Activated CD4-positive, alpha-beta T cell treated with anti-CD3 and anti-CD28 coated beads, Interleukin-2, amount 10 ng/mL, durations not matched to agents 7 days and 5 days (primary cell): ENCODE measurements around the gene ITGB8. TPM values are rescaled to one million over a fixed set of nuclear protein-coding genes. Genes with fewer than 3 reads are reported as not detected.

Experiments used
- CTCF ChIA-PET: fragments of 350-600 bp; sonication (Branson Sonifier 250); formaldehyde crosslinking; loops from one replicate; lab custom pipeline; 2021; ENCODE audit warnings: antibody characterized with exemption; lab: Charles Lee
- POLR2A ChIA-PET: fragments of 350-600 bp; sonication (Branson Sonifier 250); formaldehyde crosslinking; loops from one replicate; lab custom pipeline; 2021; ENCODE audit warnings: antibody characterized with exemption; lab: Charles Lee
- DNase-seq: peaks from one replicate; pipeline ENCODE4 v3.0.0-alpha.2; 2020
- H3K27ac Mint-ChIP-seq: one replicate; pipeline ENCODE4 v1.8.0; 2021; ENCODE audit warnings: mild to moderate bottlenecking, moderate library complexity, mixed read lengths
- H3K27me3 Mint-ChIP-seq: one replicate; pipeline ENCODE4 v1.8.0; 2021; ENCODE audit warnings: mixed read lengths
- H3K36me3 Mint-ChIP-seq: one replicate; pipeline ENCODE4 v1.8.0; 2021; ENCODE audit warnings: low read depth, mixed read lengths
- H3K4me1 Mint-ChIP-seq: one replicate; pipeline ENCODE4 v1.8.0; 2021; ENCODE audit warnings: mixed read lengths
- H3K4me3 Mint-ChIP-seq: one replicate; pipeline ENCODE4 v1.8.0; 2021; ENCODE audit warnings: mild to moderate bottlenecking, moderate library complexity, mixed read lengths
- H3K9me3 Mint-ChIP-seq: one replicate; pipeline ENCODE4 v1.8.0; 2021; ENCODE audit warnings: mixed read lengths
- total RNA-seq, 2 experiments: library from RNA; stranded (reverse); gene quantifications; one replicate each; pipeline ENCODE4 v1.2.3, GENCODE V29; 2021

ITGB8 gene
- total RNA-seq, 2 experiments from 2014 or later, result not detected

DNA sequence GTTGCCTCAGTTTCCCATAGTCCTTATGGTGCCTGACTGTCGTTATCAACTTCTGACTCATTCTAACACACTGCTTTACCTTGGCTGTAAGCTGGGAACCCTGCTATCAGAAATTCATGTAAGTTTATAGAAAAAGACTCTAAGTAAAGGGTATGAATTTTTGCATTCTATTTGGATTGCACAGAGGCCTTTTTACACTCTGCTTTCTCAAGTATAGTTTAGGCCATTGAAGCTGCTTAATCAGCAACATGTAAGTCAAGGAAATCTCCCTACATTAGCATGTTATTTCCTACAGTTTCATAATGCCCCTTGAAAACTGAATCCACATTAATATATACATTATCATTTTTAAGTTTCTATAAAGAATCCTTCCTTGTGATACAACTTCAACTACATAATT, 17.1 kb upstream of the ITGB8 start:
- DNase-seq, result no peak
- no peak overlapping the region for H3K4me3 Mint-ChIP-seq
- H3K9me3 Mint-ChIP-seq, result no peaks in the 10 kb centered on the region
- CTCF ChIA-PET, result no interaction called here
- H3K4me1 Mint-ChIP-seq, result no peaks in the 10 kb centered on the region
- no peaks in the 10 kb centered on the region for H3K36me3 Mint-ChIP-seq
- H3K27ac Mint-ChIP-seq, result no peak overlapping the region
- POLR2A ChIA-PET, result no interaction called here
- peaks cover 2% of the 10 kb centered on the region for H3K27me3 Mint-ChIP-seq

GRCh38 chr7:20314198-20314597, 16.5 kb upstream of the ITGB8 start:
- Mint-ChIP-seq H3K9me3 (no peaks in the 10 kb centered on the region), H3K4me3 (no peak overlapping the region), H3K36me3 (no peaks in the 10 kb centered on the region), H3K4me1 (no peaks in the 10 kb centered on the region), H3K27me3 (peaks cover 3% of the 10 kb centered on the region), H3K27ac (no peak overlapping the region)
- no peak for DNase-seq
- ChIA-PET CTCF (no interaction called here), POLR2A (no interaction called here)

DNA sequence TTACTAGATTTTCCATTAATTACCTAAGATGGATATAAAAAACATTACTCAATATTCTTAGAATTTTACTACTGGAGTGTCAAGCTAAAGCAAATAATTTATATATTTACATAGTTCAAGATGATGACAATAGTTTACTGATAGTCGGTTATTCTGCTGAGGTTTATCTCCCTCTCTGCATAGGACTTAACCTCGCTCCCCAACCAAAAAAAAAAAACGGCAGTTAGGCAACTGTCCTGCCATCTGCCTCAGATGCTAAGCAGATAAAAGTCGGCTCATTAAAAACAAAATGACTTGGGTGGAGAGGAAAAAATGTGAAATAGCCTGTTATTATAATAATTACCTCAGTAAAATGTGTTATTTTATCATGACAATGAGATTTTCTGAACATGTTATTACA, 14.0 kb upstream of the ITGB8 start:
- no peaks in the 10 kb centered on the region for H3K4me1 Mint-ChIP-seq
- no peak overlapping the region for H3K27ac Mint-ChIP-seq
- H3K36me3 Mint-ChIP-seq, result no peaks in the 10 kb centered on the region
- ChIA-PET POLR2A (no interaction called here), CTCF (no interaction called here)
- no peak overlapping the region for H3K4me3 Mint-ChIP-seq
- no peak for DNase-seq
- H3K27me3 Mint-ChIP-seq, result peaks cover 3% of the 10 kb centered on the region
- no peaks in the 10 kb centered on the region for H3K9me3 Mint-ChIP-seq

DNA sequence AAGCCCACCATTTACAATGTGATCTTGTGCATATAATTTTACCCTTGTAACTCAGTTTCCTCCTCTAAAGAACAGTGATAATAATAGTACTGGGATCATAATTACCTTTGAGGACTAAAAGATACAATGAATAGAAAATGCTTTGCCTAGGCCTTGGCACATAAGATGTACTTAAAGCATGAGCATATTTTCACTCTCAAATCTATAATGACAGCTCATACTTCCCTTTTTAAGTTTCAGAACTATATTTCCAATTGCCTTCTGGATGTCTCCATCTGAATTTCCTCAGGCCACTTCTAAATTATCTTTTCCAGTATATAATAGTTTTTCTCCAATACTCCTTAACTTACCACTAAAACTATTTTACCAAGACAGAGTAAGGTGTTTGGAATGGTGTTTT, 13.3 kb upstream of the ITGB8 start:
- ChIA-PET CTCF (no interaction called here), POLR2A (no interaction called here)
- H3K36me3 Mint-ChIP-seq, result no peaks in the 10 kb centered on the region
- H3K27me3 Mint-ChIP-seq, result peaks cover 3% of the 10 kb centered on the region
- H3K27ac Mint-ChIP-seq, result no peak overlapping the region
- no peaks in the 10 kb centered on the region for H3K4me1 Mint-ChIP-seq
- DNase-seq, result no peak
- no peaks in the 10 kb centered on the region for H3K9me3 Mint-ChIP-seq
- H3K4me3 Mint-ChIP-seq, result no peak overlapping the region

GRCh38 chr7:20318933-20319332, 11.8 kb upstream of the ITGB8 start:
- Mint-ChIP-seq H3K9me3 (no peaks in the 10 kb centered on the region), H3K4me3 (no peak overlapping the region), H3K27ac (no peak overlapping the region), H3K27me3 (peaks cover 3% of the 10 kb centered on the region), H3K36me3 (no peaks in the 10 kb centered on the region), H3K4me1 (no peaks in the 10 kb centered on the region)
- DNase-seq, result no peak
- CTCF ChIA-PET, result no interaction called here
- POLR2A ChIA-PET, result no interaction called here

GRCh38 chr7:20320322-20320721, 10.4 kb upstream of the ITGB8 start:
- ChIA-PET POLR2A (no interaction called here), CTCF (interaction anchor here (0.7 kb wide), 1 partner anchor 18 kb away, joined by 3 read pairs; no protein-coding TSS in a partner anchor)
- Mint-ChIP-seq H3K36me3 (no peaks in the 10 kb centered on the region), H3K27me3 (peaks cover 3% of the 10 kb centered on the region), H3K9me3 (no peaks in the 10 kb centered on the region), H3K4me1 (no peaks in the 10 kb centered on the region), H3K4me3 (no peak overlapping the region), H3K27ac (no peak overlapping the region)
- DNase-seq, result no peak

DNA sequence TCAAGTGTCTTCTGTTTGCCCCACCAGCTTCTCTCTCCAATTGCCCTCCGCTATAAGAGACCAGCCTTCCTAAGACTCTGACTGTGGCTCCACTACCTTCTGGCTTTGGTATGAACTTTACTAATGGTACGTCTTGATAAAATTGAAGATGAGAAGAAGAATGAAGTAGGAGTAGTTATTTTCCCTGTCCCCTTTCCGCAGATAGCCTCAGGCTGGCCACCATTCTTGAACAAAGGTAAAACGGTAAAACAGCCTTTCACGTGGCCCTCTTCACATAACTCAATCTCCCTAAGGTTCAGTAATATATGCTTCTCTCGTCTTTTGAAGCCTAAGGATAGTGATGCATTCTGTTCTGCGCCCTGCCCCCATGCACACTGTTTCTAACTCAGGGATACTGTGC, 9.9 kb upstream of the ITGB8 start:
- Mint-ChIP-seq H3K36me3 (no peaks in the 10 kb centered on the region), H3K9me3 (no peaks in the 10 kb centered on the region), H3K4me3 (no peak overlapping the region), H3K4me1 (no peaks in the 10 kb centered on the region), H3K27me3 (peaks cover 3% of the 10 kb centered on the region), H3K27ac (no peak overlapping the region)
- no peak for DNase-seq
- CTCF ChIA-PET, result interaction anchor here (0.7 kb wide), 1 partner anchor 19 kb away, joined by 3 read pairs; no protein-coding TSS in a partner anchor
- POLR2A ChIA-PET, result no interaction called here

DNA sequence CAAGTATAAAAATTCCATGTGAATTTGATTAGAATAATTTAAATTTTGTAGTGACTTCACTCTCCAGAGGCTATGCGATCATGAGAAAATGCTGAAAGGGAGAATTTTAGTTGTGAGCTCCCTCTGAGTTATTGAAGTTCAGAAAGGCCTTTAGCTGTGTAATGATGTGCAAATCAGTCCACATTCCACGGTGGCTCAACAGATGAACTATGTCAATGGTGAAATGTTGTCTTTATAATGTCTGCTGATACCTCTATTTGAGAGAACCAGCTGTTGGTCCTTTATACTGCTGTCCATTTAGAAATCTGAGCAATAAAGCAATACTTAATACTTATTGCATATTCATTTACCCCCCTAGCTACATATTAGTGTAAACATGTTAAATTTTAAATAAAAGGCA, 7.1 kb upstream of the ITGB8 start:
- DNase-seq, result no peak
- ChIA-PET CTCF (no interaction called here), POLR2A (no interaction called here)
- Mint-ChIP-seq H3K36me3 (no peaks in the 10 kb centered on the region), H3K9me3 (no peaks in the 10 kb centered on the region), H3K4me1 (no peaks in the 10 kb centered on the region), H3K4me3 (no peak overlapping the region), H3K27ac (no peak overlapping the region), H3K27me3 (peaks cover 18% of the 10 kb centered on the region)

GRCh38 chr7:20326342-20326741, 4.4 kb upstream of the ITGB8 start:
- H3K36me3 Mint-ChIP-seq, result no peaks in the 10 kb centered on the region
- POLR2A ChIA-PET, result no interaction called here
- H3K4me1 Mint-ChIP-seq, result peaks cover 17% of the 10 kb centered on the region
- CTCF ChIA-PET, result interaction anchor here (0.6 kb wide), 1 partner anchor 1213 kb away, joined by 4 read pairs; no protein-coding TSS in a partner anchor
- no peaks in the 10 kb centered on the region for H3K9me3 Mint-ChIP-seq
- no peak overlapping the region for H3K4me3 Mint-ChIP-seq
- DNase-seq, result no peak
- peaks cover 39% of the 10 kb centered on the region for H3K27me3 Mint-ChIP-seq
- no peak overlapping the region for H3K27ac Mint-ChIP-seq

DNA sequence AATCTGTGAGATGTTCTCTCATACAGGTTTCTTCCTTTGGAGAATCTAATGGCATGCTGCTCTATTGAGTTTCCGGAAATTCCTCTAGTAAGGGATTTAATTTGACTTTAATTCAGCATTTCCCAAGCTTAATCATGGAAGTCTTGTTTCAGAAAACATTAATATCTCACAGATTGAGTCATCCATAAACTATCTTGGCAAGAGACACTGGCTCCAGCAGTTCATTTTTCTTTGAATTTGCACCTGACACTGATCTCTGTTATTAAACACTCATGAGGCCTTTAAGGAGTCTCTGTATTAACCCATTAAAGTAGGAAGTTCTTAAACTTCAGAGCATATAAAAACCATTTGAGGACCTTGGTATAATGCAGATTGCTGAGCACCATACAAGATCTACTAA, 3.6 kb upstream of the ITGB8 start:
- CTCF ChIA-PET, result no interaction called here
- H3K4me1 Mint-ChIP-seq, result peaks cover 21% of the 10 kb centered on the region
- no peak for DNase-seq
- peaks cover 43% of the 10 kb centered on the region for H3K27me3 Mint-ChIP-seq
- H3K27ac Mint-ChIP-seq, result no peak overlapping the region
- H3K4me3 Mint-ChIP-seq, result no peak overlapping the region
- H3K36me3 Mint-ChIP-seq, result no peaks in the 10 kb centered on the region
- POLR2A ChIA-PET, result no interaction called here
- H3K9me3 Mint-ChIP-seq, result no peaks in the 10 kb centered on the region

DNA sequence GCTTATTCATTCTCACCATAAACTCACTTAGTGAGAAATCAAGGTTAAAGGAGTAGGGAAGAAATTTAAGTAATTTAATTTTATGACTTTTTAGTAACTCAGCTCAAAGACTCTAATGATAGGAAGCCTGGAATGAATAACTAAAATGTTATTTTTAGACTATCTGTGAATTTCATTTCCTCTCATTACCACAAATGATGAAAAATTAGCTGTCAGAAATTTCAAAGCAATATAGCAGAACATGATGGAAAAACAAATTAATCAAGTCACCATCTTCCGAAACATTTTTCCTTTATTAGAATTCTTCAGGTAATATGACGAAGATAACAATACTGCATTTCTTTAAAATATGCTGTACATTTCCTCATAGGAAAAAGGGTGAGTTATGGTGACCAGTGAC, 2.7 kb upstream of the ITGB8 start:
- CTCF ChIA-PET, result no interaction called here
- H3K27me3 Mint-ChIP-seq, result peaks cover 49% of the 10 kb centered on the region
- no peak overlapping the region for H3K27ac Mint-ChIP-seq
- H3K4me1 Mint-ChIP-seq, result peaks cover 21% of the 10 kb centered on the region
- no peaks in the 10 kb centered on the region for H3K9me3 Mint-ChIP-seq
- no peak for DNase-seq
- H3K4me3 Mint-ChIP-seq, result no peak overlapping the region
- no peaks in the 10 kb centered on the region for H3K36me3 Mint-ChIP-seq
- POLR2A ChIA-PET, result no interaction called here

DNA sequence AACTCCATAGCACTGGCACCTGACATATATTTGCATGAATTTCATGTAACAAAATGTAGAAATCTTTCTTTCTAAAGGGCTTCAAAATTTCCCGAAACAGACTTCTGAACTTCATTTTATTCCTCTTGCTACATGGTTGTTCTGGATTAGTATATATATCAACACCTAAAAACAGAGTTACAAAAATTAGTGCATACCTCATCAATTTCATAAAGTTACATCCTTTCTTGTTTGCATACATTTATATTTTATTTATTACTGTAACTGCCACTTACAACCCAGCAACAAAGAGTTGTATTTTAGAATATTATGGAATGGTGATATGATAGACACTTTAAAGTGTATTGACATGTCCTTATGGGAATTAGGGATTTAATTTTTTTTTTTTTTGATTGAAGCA, 2.0 kb upstream of the ITGB8 start:
- DNase-seq, result no peak
- POLR2A ChIA-PET, result no interaction called here
- CTCF ChIA-PET, result interaction anchor here (0.6 kb wide), 1 partner anchor 679 kb away, joined by 3 read pairs; no protein-coding TSS in a partner anchor
- H3K4me1 Mint-ChIP-seq, result peaks cover 21% of the 10 kb centered on the region
- H3K27me3 Mint-ChIP-seq, result peaks cover 52% of the 10 kb centered on the region
- H3K27ac Mint-ChIP-seq, result no peak overlapping the region
- no peak overlapping the region for H3K4me3 Mint-ChIP-seq
- H3K9me3 Mint-ChIP-seq, result no peaks in the 10 kb centered on the region
- no peaks in the 10 kb centered on the region for H3K36me3 Mint-ChIP-seq

GRCh38 chr7:20329389-20330238, 1.1 kb upstream of the ITGB8 start:
- H3K27ac Mint-ChIP-seq, result no peak overlapping the region
- DNase-seq, result no peak
- H3K27me3 Mint-ChIP-seq, result peaks cover 58% of the 10 kb centered on the region
- CTCF ChIA-PET, result interaction anchor here (0.6 kb wide), 1 partner anchor 680 kb away, joined by 3 read pairs; no protein-coding TSS in a partner anchor
- POLR2A ChIA-PET, result no interaction called here
- H3K36me3 Mint-ChIP-seq, result no peaks in the 10 kb centered on the region
- H3K9me3 Mint-ChIP-seq, result no peaks in the 10 kb centered on the region
- peaks cover 21% of the 10 kb centered on the region for H3K4me1 Mint-ChIP-seq
- peak overlapping the region; percentile 57 for H3K4me3 Mint-ChIP-seq
